RWPE2 (cell line): ENCODE measurements around the gene ZNF792.

ENCODE experiments used
- ATAC-seq: fragments of 200-7000 bp; cut with Tn5 transposase; 3 replicates; pipeline ENCODE4 v1.9.1; 2021; ENCODE audit warnings: low read depth
- DNase-seq: peaks from one replicate; pipeline ENCODE4 v3.0.0-alpha.2; 2020; ENCODE audit warnings: low spot score
- H3K27ac ChIP-seq: fragments of 450-650 bp; 2 replicates; pipeline ENCODE4 v1.5.1; 2017; ENCODE audit warnings: mild to moderate bottlenecking; ENCODE audit not compliant: poor library complexity, severe bottlenecking
- H3K27me3 ChIP-seq: fragments of 250-450 bp; sonication (Bioruptor Pico); 2 replicates; pipeline ENCODE4 v1.5.1; 2021; ENCODE audit warnings: mild to moderate bottlenecking, moderate library complexity; ENCODE audit not compliant: insufficient read depth, poor library complexity, severe bottlenecking
- H3K36me3 ChIP-seq: fragments of 250-450 bp; sonication (Bioruptor Pico); 2 replicates; pipeline ENCODE4 v1.5.1; 2020; ENCODE audit warnings: low read depth, mild to moderate bottlenecking, moderate library complexity
- H3K4me1 ChIP-seq: fragments of 250-450 bp; sonication (Bioruptor Pico); 2 replicates; pipeline ENCODE4 v1.5.1; 2021; ENCODE audit warnings: mild to moderate bottlenecking, moderate library complexity; ENCODE audit not compliant: insufficient read depth, poor library complexity, severe bottlenecking
- H3K4me3 ChIP-seq: fragments of 250-450 bp; sonication (Bioruptor Pico); 2 replicates; pipeline ENCODE4 v1.5.1; 2021; ENCODE audit warnings: mild to moderate bottlenecking, moderate library complexity; ENCODE audit not compliant: severe bottlenecking
- H3K9me3 ChIP-seq: fragments of 250-450 bp; sonication (Bioruptor Pico); 2 replicates; pipeline ENCODE4 v1.5.1; 2021; ENCODE audit warnings: mild to moderate bottlenecking, moderate library complexity; ENCODE audit not compliant: severe bottlenecking
- CTCF ChIP-seq: fragments of 450-650 bp; IDR thresholded peaks from one replicate; pipeline ENCODE4 v1.5.1; 2017; ENCODE audit warnings: mild to moderate bottlenecking, moderate library complexity; ENCODE audit not compliant: poor library complexity, severe bottlenecking

The ZNF792 gene

GRCh38 chr19:34953092-34953491 lies 10.9 kb downstream of the ZNF792 start:
- ATAC-seq, result no peak
- no peak for TF ChIP-seq CTCF

GRCh38 chr19:34943861-34944573 lies 20.0 kb downstream of the ZNF792 start:
- no peaks in the 10 kb centered on the region for H3K4me1 ChIP-seq
- H3K27ac ChIP-seq, result no peak overlapping the region
- H3K36me3 ChIP-seq, result peaks cover 6% of the 10 kb centered on the region; the same call in 1 of the 2 replicates
- DNase-seq (no peak), ATAC-seq (no peak)
- no peaks in the 10 kb centered on the region for H3K9me3 ChIP-seq
- no peak for TF ChIP-seq CTCF
- no peaks in the 10 kb centered on the region for H3K27me3 ChIP-seq
- no peak overlapping the region for H3K4me3 ChIP-seq

More at GRCh38 chr19:34953092-34953491, 10.9 kb downstream of the ZNF792 start:
- H3K4me1 ChIP-seq, result no peaks in the 10 kb centered on the region
- no peak for DNase-seq
- H3K4me3 ChIP-seq, result no peak overlapping the region
- H3K27me3 ChIP-seq, result no peaks in the 10 kb centered on the region
- H3K27ac ChIP-seq, result no peak overlapping the region
- peaks cover 12% of the 10 kb centered on the region for H3K36me3 ChIP-seq
- peaks cover 16% of the 10 kb centered on the region for H3K9me3 ChIP-seq

GRCh38 chr19:34938886-34939285 lies 25.1 kb downstream of the ZNF792 start:
- ATAC-seq, result no peak
- TF ChIP-seq CTCF, result no peak
- no peaks in the 10 kb centered on the region for H3K9me3 ChIP-seq

GRCh38 chr19:34936184-34936583 lies 27.8 kb downstream of the ZNF792 start:
- DNase-seq (no peak), ATAC-seq (no peak)
- Histone ChIP-seq H3K27ac (no peak overlapping the region), H3K36me3 (peaks cover 15% of the 10 kb centered on the region), H3K9me3 (no peaks in the 10 kb centered on the region), H3K27me3 (no peaks in the 10 kb centered on the region), H3K4me1 (no peaks in the 10 kb centered on the region), H3K4me3 (no peak overlapping the region)
- TF ChIP-seq CTCF, result no peak

More at GRCh38 chr19:34938886-34939285, 25.1 kb downstream of the ZNF792 start:
- no peak overlapping the region for H3K4me3 ChIP-seq
- H3K27ac ChIP-seq, result no peak overlapping the region
- H3K4me1 ChIP-seq, result no peaks in the 10 kb centered on the region
- no peaks in the 10 kb centered on the region for H3K27me3 ChIP-seq
- peaks cover 9% of the 10 kb centered on the region for H3K36me3 ChIP-seq
- DNase-seq, result no peak

GRCh38 chr19:34932494-34932893 lies 31.5 kb downstream of the ZNF792 start:
- Histone ChIP-seq H3K4me1 (no peaks in the 10 kb centered on the region), H3K27me3 (no peaks in the 10 kb centered on the region), H3K27ac (no peak overlapping the region), H3K36me3 (peaks cover 15% of the 10 kb centered on the region), H3K9me3 (no peaks in the 10 kb centered on the region), H3K4me3 (no peak overlapping the region)
- no peak for TF ChIP-seq CTCF
- ATAC-seq (no peak), DNase-seq (no peak)
